ENCODE results near the gene ETV4. TPM values are rescaled to one million over a fixed set of nuclear protein-coding genes. Genes with fewer than 3 reads are reported as not detected.
A peak's percentile ranks its signal among the peaks of the same experiment; 100 is the strongest.

ETV4 gene
- total RNA-seq, 2 donors from 2014 or later = 51.1 to 83.0 TPM

DNA sequence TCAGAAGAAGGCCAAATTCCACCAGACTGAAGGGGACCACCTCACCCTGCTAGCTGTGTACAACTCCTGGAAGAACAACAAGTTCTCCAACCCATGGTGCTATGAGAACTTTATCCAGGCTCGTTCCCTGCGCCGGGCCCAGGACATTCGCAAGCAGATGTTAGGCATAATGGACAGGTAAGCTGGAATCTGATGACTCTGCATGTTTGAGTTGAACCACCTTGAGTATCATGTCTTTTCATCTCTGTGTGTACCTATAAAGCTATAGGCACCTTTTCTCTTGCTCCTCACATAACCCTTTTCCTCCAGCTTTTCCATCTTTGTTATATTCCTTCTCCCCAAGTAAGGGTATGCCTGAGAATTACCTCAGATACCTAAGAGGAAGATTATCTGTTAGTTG, 24.8 kb downstream of the ETV4 start:
- WGBS, 2 experiments (ENCODE audit: insufficient coverage in 1 of 2, insufficient read length in 1 of 2) = 97 to 100% methylated on average over 4 of the region's 4 CpGs
- Mint-ChIP-seq H3K9me3 (no peaks in the 10 kb centered on the region), H3K4me3 (no peak overlapping the region), H3K27me3 (ENCODE audit: insufficient read depth) (no peaks in the 10 kb centered on the region), H3K36me3 (ENCODE audit: low read depth) (peaks cover 71% of the 10 kb centered on the region), H3K4me1 (peaks cover 20% of the 10 kb centered on the region), H3K27ac (no peak overlapping the region)
- Histone ChIP-seq H3K36me3 (ENCODE audit: control insufficient read depth, insufficient read depth, low read length) (peaks cover 83% of the 10 kb centered on the region), H3K9me3 (ENCODE audit: control insufficient read depth, low read length) (no peaks in the 10 kb centered on the region), H3K4me3 (ENCODE audit: low read length) (no peak overlapping the region), H3K9ac (ENCODE audit: extremely low read depth, low read length, poor library complexity, severe bottlenecking) (no peak overlapping the region), H3K27me3 (ENCODE audit: control insufficient read depth, insufficient read depth, low read length, poor library complexity, severe bottlenecking) (no peaks in the 10 kb centered on the region), H3K4me1 (ENCODE audit: control insufficient read depth, insufficient read depth, low read length) (peaks cover 17% of the 10 kb centered on the region), H3K27ac (ENCODE audit: low read depth, low read length) (no peak overlapping the region)
- DNase-seq = peak; percentile 15
- TF ChIP-seq, protein P1, sequence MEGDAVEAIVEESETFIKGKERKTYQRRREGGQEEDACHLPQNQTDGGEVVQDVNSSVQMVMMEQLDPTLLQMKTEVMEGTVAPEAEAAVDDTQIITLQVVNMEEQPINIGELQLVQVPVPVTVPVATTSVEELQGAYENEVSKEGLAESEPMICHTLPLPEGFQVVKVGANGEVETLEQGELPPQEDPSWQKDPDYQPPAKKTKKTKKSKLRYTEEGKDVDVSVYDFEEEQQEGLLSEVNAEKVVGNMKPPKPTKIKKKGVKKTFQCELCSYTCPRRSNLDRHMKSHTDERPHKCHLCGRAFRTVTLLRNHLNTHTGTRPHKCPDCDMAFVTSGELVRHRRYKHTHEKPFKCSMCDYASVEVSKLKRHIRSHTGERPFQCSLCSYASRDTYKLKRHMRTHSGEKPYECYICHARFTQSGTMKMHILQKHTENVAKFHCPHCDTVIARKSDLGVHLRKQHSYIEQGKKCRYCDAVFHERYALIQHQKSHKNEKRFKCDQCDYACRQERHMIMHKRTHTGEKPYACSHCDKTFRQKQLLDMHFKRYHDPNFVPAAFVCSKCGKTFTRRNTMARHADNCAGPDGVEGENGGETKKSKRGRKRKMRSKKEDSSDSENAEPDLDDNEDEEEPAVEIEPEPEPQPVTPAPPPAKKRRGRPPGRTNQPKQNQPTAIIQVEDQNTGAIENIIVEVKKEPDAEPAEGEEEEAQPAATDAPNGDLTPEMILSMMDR (conservative IDR thresholded peaks at IDR 0.05) = no peak

DNA sequence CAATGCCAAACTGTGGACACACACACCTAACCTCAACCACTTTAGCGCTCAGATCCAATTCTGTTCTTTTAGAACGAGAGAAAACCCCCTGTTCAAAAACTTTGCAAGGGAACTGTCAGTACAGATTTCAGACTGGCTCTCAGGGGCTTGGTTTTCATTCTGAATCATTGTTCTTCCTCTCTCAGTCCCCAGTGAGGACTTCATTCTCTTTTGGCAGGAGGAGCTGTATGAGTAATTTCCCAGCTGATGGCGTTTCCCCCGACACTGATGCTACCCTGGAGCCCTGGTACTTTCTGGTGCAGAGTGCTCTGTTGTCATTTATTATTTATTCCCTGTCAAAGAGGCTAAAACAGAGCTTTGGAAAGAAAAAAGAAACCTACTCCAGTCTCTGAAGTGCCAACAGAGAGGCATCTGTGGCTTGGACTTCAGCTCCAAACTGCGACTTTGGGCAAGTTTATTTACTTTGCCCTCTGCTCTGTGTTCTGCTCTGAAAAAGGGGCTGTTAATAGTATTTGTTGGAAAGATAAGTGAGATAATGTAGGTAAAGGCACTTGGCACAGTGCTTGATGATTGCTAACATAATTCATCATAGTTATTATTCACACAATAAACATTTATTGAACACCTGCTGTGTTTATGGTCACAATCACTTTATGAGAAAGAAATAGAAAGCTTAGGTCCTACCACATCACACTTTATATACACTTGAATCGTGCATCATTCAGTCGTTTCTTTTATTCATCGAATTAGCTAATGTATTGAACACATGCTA, 28.3 kb downstream of the ETV4 start:
- H3K27me3 ChIP-seq (ENCODE audit: control insufficient read depth, insufficient read depth, low read length, poor library complexity, severe bottlenecking) = no peaks in the 10 kb centered on the region
- no peak overlapping the region for H3K4me3 ChIP-seq (ENCODE audit: low read length)
- no peak overlapping the region for H3K9ac ChIP-seq (ENCODE audit: extremely low read depth, low read length, poor library complexity, severe bottlenecking)
- WGBS, 2 experiments (ENCODE audit: insufficient coverage in 1 of 2, insufficient read length in 1 of 2) = 95 to 96% methylated on average over 4 to 8 of the region's 8 CpGs
- Mint-ChIP-seq H3K27ac (no peak overlapping the region), H3K27me3 (ENCODE audit: insufficient read depth) (no peaks in the 10 kb centered on the region), H3K36me3 (ENCODE audit: low read depth) (peaks cover 63% of the 10 kb centered on the region), H3K4me3 (no peak overlapping the region), H3K4me1 (no peaks in the 10 kb centered on the region), H3K9me3 (no peaks in the 10 kb centered on the region)
- TF ChIP-seq, protein P1 (conservative IDR thresholded peaks at IDR 0.05) = no peak
- no peak overlapping the region for H3K27ac ChIP-seq (ENCODE audit: low read depth, low read length)
- H3K36me3 ChIP-seq (ENCODE audit: control insufficient read depth, insufficient read depth, low read length) = peaks cover 84% of the 10 kb centered on the region
- DNase-seq = no peak
- no peaks in the 10 kb centered on the region for H3K4me1 ChIP-seq (ENCODE audit: control insufficient read depth, insufficient read depth, low read length)
- H3K9me3 ChIP-seq (ENCODE audit: control insufficient read depth, low read length) = no peaks in the 10 kb centered on the region

DNA sequence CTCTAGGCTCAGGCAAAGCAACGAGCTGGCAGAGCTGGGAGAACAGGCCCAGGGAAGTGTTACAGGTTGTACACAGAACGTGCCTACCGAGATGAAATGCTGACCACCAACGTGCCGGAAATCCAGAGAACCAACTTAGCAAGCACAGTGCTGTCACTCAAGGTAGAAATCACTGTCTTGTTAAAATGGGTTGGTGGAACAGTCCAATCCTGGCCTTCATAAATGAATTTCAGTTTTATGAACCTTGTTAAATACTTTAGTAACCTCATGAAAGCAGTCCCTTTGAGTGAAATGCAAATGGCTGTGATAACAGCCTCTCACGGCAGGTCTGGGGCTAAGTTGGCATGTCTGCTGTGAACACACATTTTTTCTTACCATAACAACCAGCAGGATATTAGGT, 29.0 kb downstream of the ETV4 start:
- no peaks in the 10 kb centered on the region for H3K27me3 ChIP-seq (ENCODE audit: control insufficient read depth, insufficient read depth, low read length, poor library complexity, severe bottlenecking)
- no peaks in the 10 kb centered on the region for H3K9me3 Mint-ChIP-seq
- no peak overlapping the region for H3K9ac ChIP-seq (ENCODE audit: extremely low read depth, low read length, poor library complexity, severe bottlenecking)
- WGBS, 2 experiments (ENCODE audit: insufficient coverage in 1 of 2, insufficient read length in 1 of 2) = 86 to 92% methylated on average over 5 to 6 of the region's 6 CpGs
- TF ChIP-seq, protein P1 (conservative IDR thresholded peaks at IDR 0.05) = no peak
- no peak overlapping the region for H3K27ac ChIP-seq (ENCODE audit: low read depth, low read length)
- H3K36me3 ChIP-seq (ENCODE audit: control insufficient read depth, insufficient read depth, low read length) = peaks cover 85% of the 10 kb centered on the region
- no peaks in the 10 kb centered on the region for H3K4me1 Mint-ChIP-seq
- DNase-seq = no peak
- no peak overlapping the region for H3K4me3 ChIP-seq (ENCODE audit: low read length)
- H3K4me1 ChIP-seq (ENCODE audit: control insufficient read depth, insufficient read depth, low read length) = no peaks in the 10 kb centered on the region
- H3K36me3 Mint-ChIP-seq (ENCODE audit: low read depth) = peaks cover 66% of the 10 kb centered on the region
- no peaks in the 10 kb centered on the region for H3K9me3 ChIP-seq (ENCODE audit: control insufficient read depth, low read length)
- H3K27ac Mint-ChIP-seq = no peak overlapping the region
- no peak overlapping the region for H3K4me3 Mint-ChIP-seq
- no peaks in the 10 kb centered on the region for H3K27me3 Mint-ChIP-seq (ENCODE audit: insufficient read depth)
